Measurements from ENCODE around the gene COQ9.
A peak's percentile ranks its signal among the peaks of the same experiment; 100 is the strongest.
"Not testable (repeated sequence)": the region's sequence is repeated elsewhere in the genome, so short reads cannot be mapped to it uniquely, and the experiment has no call there.

Gene COQ9

GRCh38 chr16:57447186-57447962, at the start of gene COQ9, which contains the start of gene CIAPIN1:
COQ9 (plus strand) TSS chr16:57447479; CDS start chr16:57447506, 27 bp downstream.
CIAPIN1 (minus strand) TSS chr16:57447385; CDS start chr16:57440928, 6,457 bp downstream.
- DNase-seq (ENCODE audit: low read depth), result peak; percentile 90

GRCh38 chr16:57397493-57397892, 49.8 kb upstream of the COQ9 start:
- DNase-seq (ENCODE audit: low read depth), result not testable (repeated sequence)

- DNase-seq (ENCODE audit: low read depth), result no peak
Observed at GRCh38 chr16:57401943-57402640, 45.2 kb upstream of the COQ9 start.

GRCh38 chr16:57403965-57404817, 43.1 kb upstream of the COQ9 start, which contains the start of gene CCL17:
CCL17 (plus strand) TSS chr16:57404767; CDS start chr16:57413933, 9,166 bp downstream.
- DNase-seq (ENCODE audit: low read depth), result no peak

- DNase-seq (ENCODE audit: low read depth), result no peak
Observed at GRCh38 chr16:57405097-57405496, 42.2 kb upstream of the COQ9 start.

- no peak for DNase-seq (ENCODE audit: low read depth)
Observed at GRCh38 chr16:57406881-57407280, 40.4 kb upstream of the COQ9 start.

GRCh38 chr16:57407521-57408353, 39.5 kb upstream of the COQ9 start:
- no peak for DNase-seq (ENCODE audit: low read depth)

GRCh38 chr16:57409065-57409464, 38.2 kb upstream of the COQ9 start:
- no peak for DNase-seq (ENCODE audit: low read depth)

- DNase-seq (ENCODE audit: low read depth), result no peak
Observed at GRCh38 chr16:57409870-57410587, 37.2 kb upstream of the COQ9 start.

GRCh38 chr16:57411362-57411976, 35.8 kb upstream of the COQ9 start:
- DNase-seq (ENCODE audit: low read depth), result no peak

GRCh38 chr16:57412584-57412983, 34.7 kb upstream of the COQ9 start:
- no peak for DNase-seq (ENCODE audit: low read depth)

- DNase-seq (ENCODE audit: low read depth), result no peak
Observed at GRCh38 chr16:57413301-57413730, 34.0 kb upstream of the COQ9 start.

- DNase-seq (ENCODE audit: low read depth), result no peak
Observed at GRCh38 chr16:57413733-57414132, 33.5 kb upstream of the COQ9 start.

GRCh38 chr16:57416084-57416483, 31.2 kb upstream of the COQ9 start:
- DNase-seq (ENCODE audit: low read depth), result no peak

- DNase-seq (ENCODE audit: low read depth), result no peak
Observed at GRCh38 chr16:57419506-57419905, 27.8 kb upstream of the COQ9 start.

- DNase-seq (ENCODE audit: low read depth), result no peak
Observed at GRCh38 chr16:57422026-57422944, 25.0 kb upstream of the COQ9 start.

GRCh38 chr16:57423152-57423551, 24.1 kb upstream of the COQ9 start:
- no peak for DNase-seq (ENCODE audit: low read depth)

- DNase-seq (ENCODE audit: low read depth), result no peak
Observed at GRCh38 chr16:57424583-57424982, 22.7 kb upstream of the COQ9 start.

GRCh38 chr16:57426356-57426755, 20.9 kb upstream of the COQ9 start:
- no peak for DNase-seq (ENCODE audit: low read depth)
